GM18951 (cell line): ENCODE data around the gene ZNF688.
"Not testable (repeated sequence)": the region's sequence is repeated elsewhere in the genome, so short reads cannot be mapped to it uniquely, and the experiment has no call there.

ENCODE experiments used
- POLR2A ChIP-seq: IDR thresholded peaks from 4 replicates; pipeline ENCODE4 v1.6.1; 2011; ENCODE audit warnings: mild to moderate bottlenecking; ENCODE audit not compliant: insufficient read length, insufficient read depth; ENCODE audit errors: extremely low read depth
- in situ Hi-C: fragments of 300-500 bp; cut with MboI; formaldehyde crosslinking; loops from one replicate; pipeline ENCODE4 v1.12.0; 2022; ENCODE audit warnings: low sequenced_read_pairs, mixed read lengths, inconsistent platforms; ENCODE audit not compliant: unreplicated experiment

ZNF688 gene

GRCh38 chr16:30539000-30539964 lies 32.2 kb downstream of the ZNF688 start:
- no peak for TF ChIP-seq POLR2A
- in situ Hi-C loops = no loop called here

GRCh38 chr16:30536391-30537024 lies 35.0 kb downstream of the ZNF688 start:
- in situ Hi-C loops = not testable (repeated sequence)

DNA sequence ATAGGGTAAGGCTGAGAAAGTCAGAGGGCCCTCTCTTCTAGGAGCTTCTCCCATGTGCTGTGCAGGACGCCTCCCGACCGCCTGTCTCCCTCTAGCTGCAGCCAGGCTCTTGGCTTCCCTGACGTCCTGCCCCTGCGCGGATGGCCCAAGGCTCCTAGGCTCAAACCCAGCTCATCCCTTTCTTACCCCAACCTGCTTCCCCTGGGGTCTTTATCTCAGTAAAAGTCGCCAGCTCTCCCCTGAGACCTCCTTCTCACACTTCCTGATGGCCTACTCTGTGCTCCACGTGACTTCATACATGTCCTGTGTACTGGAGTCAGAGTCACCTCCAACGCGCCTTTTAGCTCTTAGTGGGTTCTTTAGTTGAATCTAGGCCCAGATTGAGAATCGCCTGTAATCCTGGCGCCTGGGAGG lies 35.7 kb downstream of the ZNF688 start:
- peak; percentile 46 for TF ChIP-seq POLR2A
- in situ Hi-C loops = no loop called here

GRCh38 chr16:30535106-30535776 lies 36.3 kb downstream of the ZNF688 start:
- no peak for TF ChIP-seq POLR2A
- in situ Hi-C loops = no loop called here

DNA sequence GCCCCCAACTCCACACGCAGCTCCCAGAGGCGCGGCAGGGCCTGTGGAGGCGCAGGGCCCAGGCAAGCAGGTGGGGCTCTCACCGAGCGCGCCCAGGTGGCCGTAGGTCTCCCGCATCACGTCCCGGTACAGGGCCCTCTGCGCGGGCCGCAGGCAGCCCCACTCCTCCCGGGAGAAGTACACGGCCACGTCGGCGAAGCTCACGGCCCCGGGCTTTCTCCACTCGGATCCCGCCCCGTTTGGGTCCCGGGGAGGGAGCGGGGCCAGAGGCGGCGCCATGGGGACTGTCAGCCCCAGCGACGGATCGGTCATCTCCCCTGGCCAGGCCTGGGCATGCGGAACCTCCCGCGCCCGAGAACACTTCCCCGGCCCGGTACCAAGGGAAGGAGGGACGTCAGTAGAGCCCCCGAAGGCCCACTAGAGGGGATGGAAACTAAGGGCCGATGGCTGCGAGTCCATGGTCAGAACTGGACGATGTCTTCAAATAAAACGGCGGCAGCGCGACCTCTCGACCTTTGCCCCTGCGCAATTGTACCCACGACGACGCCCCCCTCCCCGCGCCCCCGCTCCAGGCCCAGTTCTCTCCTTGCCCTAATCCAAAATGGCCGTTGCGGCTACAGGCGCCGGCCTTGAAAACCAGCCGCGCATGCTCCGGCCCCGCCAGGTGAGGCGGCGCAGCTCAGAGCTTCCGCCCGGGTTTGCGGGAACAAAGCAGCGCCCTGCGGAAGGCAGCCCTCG lies 37.0 kb downstream of the ZNF688 start, which contains the start of gene ZNF747:
Gene ZNF747, minus strand, starts transcription at position 491 of the 738 bp plus-strand sequence. Its CDS starts 179 bp downstream, at position 312.
- in situ Hi-C loops = no loop called here
- TF ChIP-seq POLR2A = peak; percentile 84

DNA sequence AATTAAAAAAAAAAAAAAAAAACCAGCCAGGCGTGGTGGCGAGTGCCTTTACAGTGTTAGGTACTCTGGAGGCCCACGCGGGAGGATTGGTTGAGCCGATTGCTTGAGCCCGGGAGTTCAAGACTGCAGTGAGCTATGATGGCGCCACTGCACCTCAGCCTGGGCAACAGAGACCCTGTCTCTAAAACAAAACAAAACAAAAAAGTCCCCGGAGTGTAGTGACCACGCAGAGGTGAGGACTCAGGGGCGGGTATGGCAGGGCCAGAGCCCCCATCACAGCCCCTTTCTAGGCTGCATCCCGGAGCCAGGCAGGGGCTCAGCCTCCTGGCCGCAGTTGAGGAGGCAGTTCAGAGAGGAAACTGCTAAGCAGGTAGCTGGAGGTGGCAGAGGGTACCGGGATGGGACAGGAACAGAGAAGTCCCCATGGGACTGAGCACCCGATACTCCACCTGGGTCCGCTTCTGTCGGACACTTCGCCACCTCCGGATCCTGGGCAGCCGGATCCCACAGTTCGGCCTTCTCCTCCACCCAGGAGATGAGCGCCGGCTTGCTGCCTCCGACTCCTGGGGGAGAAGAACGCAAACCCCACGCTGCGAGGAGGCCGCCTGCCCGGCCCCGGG lies 37.7 kb downstream of the ZNF688 start:
- in situ Hi-C loops = no loop called here
- no peak for TF ChIP-seq POLR2A

DNA sequence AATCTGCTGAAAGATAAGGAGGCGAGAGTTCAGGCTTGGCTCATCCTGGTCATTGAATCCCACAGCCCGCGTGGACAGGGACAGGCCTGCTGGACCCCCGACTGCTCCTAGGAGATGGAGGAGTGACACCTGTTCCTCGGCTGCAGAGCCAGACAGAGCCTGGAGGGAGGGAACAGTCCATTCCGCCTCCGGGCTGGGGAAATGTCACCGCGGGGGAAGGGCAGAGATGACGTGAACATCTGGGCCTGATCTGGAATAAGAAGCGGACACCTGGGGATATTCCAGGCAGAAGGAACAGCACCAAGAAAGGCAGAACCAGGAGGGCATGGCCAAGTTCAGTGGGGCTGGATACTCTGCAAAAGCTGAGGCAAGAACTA lies 38.4 kb downstream of the ZNF688 start:
- in situ Hi-C loops = no loop called here
- TF ChIP-seq POLR2A = no peak

GRCh38 chr16:30532285-30533145 lies 39.0 kb downstream of the ZNF688 start:
- TF ChIP-seq POLR2A = no peak
- in situ Hi-C loops = no loop called here

GRCh38 chr16:30530163-30531037 lies 41.1 kb downstream of the ZNF688 start:
- in situ Hi-C loops = no loop called here
- TF ChIP-seq POLR2A = no peak

DNA sequence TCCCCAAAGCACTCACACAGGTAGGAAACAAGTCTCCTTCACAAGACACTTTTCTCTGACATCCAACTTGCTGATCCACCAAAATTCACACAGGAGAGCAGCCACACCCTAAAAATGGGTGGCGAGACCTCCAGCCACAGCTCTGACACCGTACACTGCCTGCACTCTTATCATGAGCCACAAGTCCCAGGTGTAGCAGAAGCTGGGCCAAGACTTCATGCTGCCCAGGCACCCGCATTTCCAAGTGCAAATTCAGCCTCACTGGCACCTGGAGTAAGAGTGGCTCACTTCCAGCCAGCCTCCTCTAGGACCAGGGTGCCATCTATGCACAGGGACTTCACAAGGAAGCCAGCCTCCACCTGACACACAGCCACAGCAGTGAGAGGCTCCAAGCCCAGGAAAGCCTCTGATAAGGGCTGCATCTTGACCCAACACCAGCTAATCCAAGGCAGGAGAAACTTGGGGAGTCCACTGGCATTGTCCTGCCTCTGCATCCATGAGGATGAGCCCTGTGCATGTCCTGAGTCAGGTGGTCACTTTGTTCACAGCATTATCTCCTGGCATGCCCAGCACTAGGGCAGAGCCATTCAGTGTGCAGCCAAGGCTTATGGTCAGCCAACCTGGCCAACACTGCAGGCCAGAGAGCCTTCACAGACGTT lies 42.6 kb downstream of the ZNF688 start:
- no peak for TF ChIP-seq POLR2A
- in situ Hi-C loops = no loop called here
